H1 (cell line): ENCODE measurements around the gene ARHGAP12. TPM values are rescaled to one million over a fixed set of nuclear protein-coding genes. Genes with fewer than 3 reads are reported as not detected.

Source experiments
- CTCF ChIA-PET: fragments of 300-600 bp; sonication (Branson Sonifier 250); formaldehyde crosslinking; loops from one replicate; lab custom pipeline; 2021; ENCODE audit not compliant: partially characterized antibody; lab: Charles Lee
- POLR2A ChIA-PET: fragments of 300-600 bp; sonication (Branson Sonifier 250); formaldehyde crosslinking; loops from one replicate; lab custom pipeline; 2021; ENCODE audit warnings: inconsistent platforms; ENCODE audit not compliant: partially characterized antibody; lab: Charles Lee
- DNase-seq, 2 experiments: peaks; one replicate each; pipeline versions ENCODE4 v3.0.0 to v3.0.0-alpha.2; 2010 to 2022; ENCODE audit warnings: low spot score in 2 of 2, low read depth in 1 of 2, mixed read lengths in 1 of 2
- FAIRE-seq: peaks from 2 replicates; lab custom pipeline; 2011; peaks lifted over from hg19 to GRCh38; lab: Jason Lieb, UNC
- H2AFZ ChIP-seq: 2 replicates; pipeline ENCODE4 v1.8.1; 2012; ENCODE audit warnings: low read length, inconsistent platforms
- H2AK5ac ChIP-seq: 2 replicates; pipeline ENCODE4 v1.6.1; 2013; ENCODE audit warnings: low read depth, low read length
- H2BK120ac ChIP-seq: replicated peaks from 2 replicates; pipeline ENCODE3; 2013; ENCODE audit warnings: low read depth, low read length, inconsistent platforms
- H2BK12ac ChIP-seq: 2 replicates; pipeline ENCODE4 v1.6.1; 2013; ENCODE audit warnings: low read depth, low read length
- H2BK15ac ChIP-seq: 2 replicates; pipeline ENCODE4 v1.6.1; 2013; ENCODE audit warnings: low read length
- H2BK20ac ChIP-seq: 2 replicates; pipeline ENCODE4 v1.6.1; 2013; ENCODE audit warnings: low read length
- H2BK5ac ChIP-seq: 2 replicates; pipeline ENCODE4 v1.6.1; 2013; ENCODE audit warnings: low read depth, low read length
- H3K14ac ChIP-seq: 2 replicates; pipeline ENCODE4 v1.6.1; 2013; ENCODE audit warnings: inconsistent platforms; ENCODE audit not compliant: insufficient read length
- H3K18ac ChIP-seq: 2 replicates; pipeline ENCODE4 v1.6.1; 2013; ENCODE audit warnings: low read length; ENCODE audit errors: extremely low read depth
- H3K23ac ChIP-seq: 2 replicates; pipeline ENCODE4 v1.6.1; 2013; ENCODE audit warnings: inconsistent platforms; ENCODE audit not compliant: insufficient read length
- H3K23me2 ChIP-seq: 2 replicates; pipeline ENCODE4 v1.6.1; 2013; ENCODE audit warnings: low read depth, low read length
- H3K27ac ChIP-seq: 2 replicates; pipeline ENCODE4 v1.6.1; 2011; ENCODE audit warnings: low read depth, low read length, inconsistent platforms
- H3K27me3 ChIP-seq, 4 experiments: replicated peaks in 1 of 4; 1 replicate in 1 of 4; 2 replicates in 3 of 4; pipeline versions ENCODE4 v1.6.1 to v1.8.1; 2011 to 2013; ENCODE audit warnings: low read length in 3 of 4, mild to moderate bottlenecking in 3 of 4, inconsistent platforms in 2 of 4, mixed read lengths in 2 of 4, moderate library complexity in 1 of 4; ENCODE audit not compliant: control insufficient read depth in 3 of 4, insufficient read depth in 3 of 4; ENCODE audit errors: extremely low read depth in 1 of 4
- H3K36me3 ChIP-seq, 4 experiments: 2 replicates each; pipeline versions ENCODE4 v1.6.1 to v1.8.1; 2011 to 2013; ENCODE audit warnings: mild to moderate bottlenecking in 4 of 4, low read length in 3 of 4, moderate library complexity in 2 of 4, control low read depth in 1 of 4, inconsistent platforms in 1 of 4; ENCODE audit not compliant: insufficient read depth in 4 of 4, control insufficient read depth in 2 of 4
- H3K4ac ChIP-seq: replicated peaks from 2 replicates; pipeline ENCODE3; 2013; ENCODE audit warnings: low read length, low read depth, mixed read lengths, inconsistent platforms; ENCODE audit not compliant: insufficient read length
- H3K4me1 ChIP-seq, 4 experiments: replicated peaks in 1 of 4; 1 replicate in 1 of 4; 2 replicates in 3 of 4; pipeline versions ENCODE4 v1.6.1 to v1.8.1; 2011 to 2013; ENCODE audit warnings: low read length in 3 of 4, inconsistent platforms in 2 of 4, mixed read lengths in 1 of 4; ENCODE audit not compliant: insufficient read depth in 4 of 4, control insufficient read depth in 3 of 4
- H3K4me2 ChIP-seq, 2 experiments: 2 replicates each; pipeline versions ENCODE4 v1.6.1 to v1.8.1; 2011 to 2013; ENCODE audit warnings: low read depth in 2 of 2, low read length in 2 of 2, control low read depth in 1 of 2, inconsistent platforms in 1 of 2, mild to moderate bottlenecking in 1 of 2; ENCODE audit not compliant: insufficient read depth in 1 of 2
- H3K4me3 ChIP-seq, 4 experiments: fragments of 200-600, 300-600 bp in 1 of 4; sonication (generic), shearing (Covaris generic), sonication (Bioruptor Twin) in 1 of 4; 2 replicates each; pipeline versions ENCODE4 v1.5.1 to v1.8.1; 2011 to 2016; ENCODE audit warnings: low read length in 4 of 4, low read depth in 3 of 4, control low read depth in 2 of 4, inconsistent platforms in 2 of 4, mild to moderate bottlenecking in 2 of 4, mixed read lengths in 1 of 4, moderate library complexity in 1 of 4; ENCODE audit not compliant: insufficient read depth in 2 of 4; ENCODE audit errors: extremely low read depth in 1 of 4
- H3K56ac ChIP-seq: replicated peaks from 2 replicates; pipeline ENCODE3; 2013; ENCODE audit warnings: low read depth, mild to moderate bottlenecking, mixed read lengths, low read length, inconsistent platforms; ENCODE audit not compliant: insufficient read length
- H3K79me1 ChIP-seq: 2 replicates; pipeline ENCODE4 v1.6.1; 2013; ENCODE audit warnings: low read depth, low read length, control low read depth
- H3K79me2 ChIP-seq, 2 experiments: 2 replicates each; pipeline versions ENCODE4 v1.6.1 to v1.8.1; 2012 to 2013; ENCODE audit warnings: low read length in 2 of 2, mild to moderate bottlenecking in 2 of 2, inconsistent platforms in 1 of 2; ENCODE audit not compliant: insufficient read depth in 2 of 2, control insufficient read depth in 1 of 2
- H3K9ac ChIP-seq, 4 experiments: replicated peaks in 1 of 4; 1 replicate in 1 of 4; 2 replicates in 3 of 4; pipeline versions ENCODE4 v1.6.1 to v1.8.1; 2011 to 2013; ENCODE audit warnings: low read depth in 3 of 4, low read length in 3 of 4, control low read depth in 2 of 4, mild to moderate bottlenecking in 2 of 4, moderate library complexity in 2 of 4, inconsistent platforms in 1 of 4; ENCODE audit errors: extremely low read depth in 1 of 4
- H3K9me3 ChIP-seq, 2 experiments: 2 replicates each; pipeline versions ENCODE4 v1.6.1 to v1.8.1; 2012 to 2013; ENCODE audit warnings: mild to moderate bottlenecking in 2 of 2, moderate library complexity in 2 of 2, control low read depth in 1 of 2, inconsistent platforms in 1 of 2, low read depth in 1 of 2, low read length in 1 of 2, mixed read lengths in 1 of 2; ENCODE audit not compliant: insufficient read depth in 2 of 2
- H4K20me1 ChIP-seq, 2 experiments: replicated peaks in 1 of 2; 2 replicates each; pipeline versions ENCODE3 to v1.8.1; 2011 to 2013; ENCODE audit warnings: inconsistent platforms in 2 of 2, low read length in 2 of 2, mild to moderate bottlenecking in 1 of 2; ENCODE audit not compliant: insufficient read depth in 2 of 2, control insufficient read depth in 1 of 2
- H4K5ac ChIP-seq: 2 replicates; pipeline ENCODE4 v1.6.1; 2013; ENCODE audit warnings: low read length, low read depth, mixed read lengths, inconsistent platforms; ENCODE audit not compliant: insufficient read length
- H4K8ac ChIP-seq: 2 replicates; pipeline ENCODE4 v1.8.0; 2013; ENCODE audit warnings: mild to moderate bottlenecking, moderate library complexity, low read length, inconsistent platforms; ENCODE audit not compliant: insufficient read depth; ENCODE audit errors: extremely low read depth
- H4K91ac ChIP-seq: replicated peaks from 2 replicates; pipeline ENCODE3; 2013; ENCODE audit warnings: low read length, mixed read lengths, inconsistent platforms; ENCODE audit not compliant: insufficient read length
- BCL11A ChIP-seq, 2 experiments: IDR thresholded peaks; one replicate each; pipeline ENCODE4 v1.6.1; 2011; ENCODE audit warnings: low read depth in 2 of 2, low read length in 2 of 2, mild to moderate bottlenecking in 2 of 2
- CREB1 ChIP-seq: IDR thresholded peaks from 2 replicates; pipeline ENCODE4 v1.6.1; 2012; ENCODE audit warnings: inconsistent platforms
- HDAC6 ChIP-seq: IDR thresholded peaks from one replicate; pipeline ENCODE4 v1.7.1; 2012; ENCODE audit warnings: low read depth, mild to moderate bottlenecking, inconsistent platforms, low read length, moderate library complexity
- JUN ChIP-seq: IDR thresholded peaks from 2 replicates; pipeline ENCODE4 v1.6.1; 2011; ENCODE audit warnings: low read depth, mild to moderate bottlenecking, improper control_type of control experiment, low read length
- JUND ChIP-seq: IDR thresholded peaks from 2 replicates; pipeline ENCODE4 v1.6.1; 2011; ENCODE audit warnings: mild to moderate bottlenecking, improper control_type of control experiment, low read length
- POLR2A ChIP-seq, 2 experiments: IDR thresholded peaks; 1 replicate in 1 of 2; 2 replicates in 1 of 2; pipeline ENCODE4 v1.6.1; 2011; ENCODE audit warnings: low read depth in 2 of 2, low read length in 2 of 2, mild to moderate bottlenecking in 2 of 2; ENCODE audit errors: control extremely low read depth in 1 of 2
- POLR2AphosphoS5 ChIP-seq: IDR thresholded peaks from 2 replicates; pipeline ENCODE4 v1.6.1; 2011; ENCODE audit warnings: low read depth, low read length
- POU5F1 ChIP-seq: IDR thresholded peaks from 2 replicates; pipeline ENCODE4 v1.6.1; 2011; ENCODE audit warnings: low read depth, mild to moderate bottlenecking, low read length, moderate library complexity
- SP2 ChIP-seq: IDR thresholded peaks from 2 replicates; pipeline ENCODE4 v1.6.1; 2012; ENCODE audit warnings: mild to moderate bottlenecking, low read length, inconsistent platforms
- SP4 ChIP-seq: IDR thresholded peaks from 2 replicates; pipeline ENCODE4 v1.6.1; 2012; ENCODE audit warnings: low read length, inconsistent platforms
- SRF ChIP-seq: IDR thresholded peaks from 2 replicates; pipeline ENCODE4 v1.6.1; 2011; ENCODE audit warnings: mild to moderate bottlenecking, low read depth, low read length, moderate library complexity
- TAF7 ChIP-seq: optimal IDR thresholded peaks from 2 replicates; pipeline ENCODE3; 2011; ENCODE audit warnings: low read depth, mild to moderate bottlenecking, inconsistent platforms, low read length, moderate library complexity, borderline replicate concordance
- TBP ChIP-seq: IDR thresholded peaks from 2 replicates; pipeline ENCODE4 v1.6.1; 2011; ENCODE audit warnings: low read depth, low read length, improper control_type of control experiment
- WGBS, 2 experiments: shearing (Covaris generic) in 1 of 2; methylation state at CpG; one replicate each; pipeline versions ENCODE4 v1.1.6 to v1.1.7; 2013 to 2015; ENCODE audit warnings: low lambda C conversion rate in 2 of 2, mixed read lengths in 2 of 2, inconsistent platforms in 1 of 2, low coverage in 1 of 2, missing lambda C conversion rate in 1 of 2; ENCODE audit not compliant: insufficient replicate concordance in 2 of 2, insufficient coverage in 1 of 2, insufficient read length in 1 of 2; ENCODE audit errors: extremely low coverage in 1 of 2, missing lambda C conversion rate in 1 of 2; 5-methylcytosine and 5-hydroxymethylcytosine counted together
- polyA plus RNA-seq, 7 experiments: library from polyadenylated mRNA; depleted of rRNA in 3 of 7; stranded (reverse) in 5 of 7; unstranded in 2 of 7; fragments of >200 nt in 5 of 7; fragments of 200-250 nt in 2 of 7; gene quantifications; 1 replicate in 5 of 7; 2 replicates in 1 of 7; 4 replicates in 1 of 7; pipeline versions ENCODE4 v1.2.1 to v1.2.3, GENCODE V29; 2011 to 2013; ENCODE audit warnings: missing spikeins in 2 of 7, mixed read lengths in 2 of 7
- total RNA-seq: library from RNA; stranded (reverse); fragmentation: NEBNext Ultra II Directional; extraction: Animal tissue kit (Norgen Biotek cat#: 25700); gene quantifications from 2 replicates; pipeline ENCODE4 v1.2.1, GENCODE V29; 2021

The ARHGAP12 gene
- total and polyA plus RNA-seq, 2 of the 8 experiments (the other 6 are each of a cell fraction or from before 2014, with no cell fraction given) = 10.1 to 39.0 TPM

DNA sequence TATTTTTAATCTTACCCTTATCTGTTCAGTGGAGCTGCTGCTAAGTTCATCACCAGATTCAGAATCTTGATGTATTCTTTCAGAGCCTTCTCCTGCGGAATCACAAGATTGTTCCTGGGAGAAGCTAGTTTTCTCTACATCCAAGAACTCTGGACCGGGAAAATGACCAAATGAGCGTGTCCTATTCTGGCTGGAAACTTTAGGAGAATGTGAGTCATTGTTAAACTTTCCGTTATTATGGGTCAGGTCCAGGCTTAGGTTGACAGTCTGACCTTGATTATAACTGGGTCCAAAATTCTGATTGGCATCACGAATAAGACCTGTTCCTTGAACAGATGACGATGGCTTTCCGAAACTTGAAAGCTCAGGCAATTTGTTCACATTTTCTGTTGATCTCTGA is 20.5 kb downstream of the ARHGAP12 start:
- POLR2A ChIA-PET = interaction anchor here (1.2 to 1.6 kb wide), 2 partner anchors 19 to 97 kb away, joined by 3 read pairs; no protein-coding TSS in a partner anchor
- H2BK5ac ChIP-seq = no peak overlapping the region
- peaks cover 0 to 3% (median 2%) of the 10 kb centered on the region in 4 experiments; a peak in 2 of 7 replicates for H3K4me1 ChIP-seq
- no peak overlapping the region for H3K14ac ChIP-seq
- no peak overlapping the region for H3K4ac ChIP-seq
- no peak overlapping the region for H2AK5ac ChIP-seq
- no peak for FAIRE-seq
- no peak for TF ChIP-seq SRF
- no peak for TF ChIP-seq JUN
- no peak for TF ChIP-seq JUND
- no peak for TF ChIP-seq SP4
- no peak for TF ChIP-seq POLR2A (IDR thresholded peaks at IDR 0.05; ENCODE audit: control extremely low read depth in 1 of 2, low read depth in 2 of 2, low read length in 2 of 2)
- no peak for TF ChIP-seq POLR2AphosphoS5
- TF ChIP-seq CREB1 = no peak
- no peak for TF ChIP-seq POU5F1
- TF ChIP-seq BCL11A (IDR thresholded peaks at IDR 0.05; ENCODE audit: low read depth in 2 of 2, low read length in 2 of 2) = no peak
- no peak for TF ChIP-seq TBP
- no peak for TF ChIP-seq SP2
- no peak for TF ChIP-seq TAF7
- TF ChIP-seq HDAC6 = no peak
- no peak overlapping the region for H3K27ac ChIP-seq
- H3K27me3 ChIP-seq = no peaks in the 10 kb centered on the region
- 95% methylated on average over 7 of the region's 7 CpGs; no CpG with 5 or more reads in 1 of the 2 experiments for WGBS, 2 experiments
- no peak overlapping the region for H4K8ac ChIP-seq
- H4K20me1 ChIP-seq = peaks cover 2 to 9% of the 10 kb centered on the region in 2 experiments
- H3K9me3 ChIP-seq = no peaks in the 10 kb centered on the region
- no peak for DNase-seq
- no peak overlapping the region for H3K23ac ChIP-seq
- H3K4me3 ChIP-seq = no peak overlapping the region
- no peak overlapping the region for H2BK12ac ChIP-seq
- CTCF ChIA-PET = interaction anchor here (0.6 to 1.3 kb wide), 2 partner anchors 98 to 1744 kb away, joined by 4 read pairs; no protein-coding TSS in a partner anchor
- H3K18ac ChIP-seq = no peak overlapping the region
- H3K36me3 ChIP-seq = peaks cover 6 to 15% (median 8%) of the 10 kb centered on the region in 4 experiments; a peak in 7 of 8 replicates
- no peak overlapping the region for H2BK20ac ChIP-seq
- no peak overlapping the region for H2BK15ac ChIP-seq
- H2AFZ ChIP-seq = no peak overlapping the region
- no peak overlapping the region for H4K5ac ChIP-seq
- H3K79me1 ChIP-seq = peaks cover 5% of the 10 kb centered on the region; the same call in 1 of the 2 replicates
- peaks cover 3 to 96% of the 10 kb centered on the region in 2 experiments for H3K79me2 ChIP-seq
- no peak overlapping the region for H3K56ac ChIP-seq
- no peak overlapping the region for H2BK120ac ChIP-seq
- no peaks in the 10 kb centered on the region for H3K23me2 ChIP-seq
- no peak overlapping the region for H4K91ac ChIP-seq
- no peak overlapping the region for H3K9ac ChIP-seq
- no peak overlapping the region for H3K4me2 ChIP-seq
